ENCODE measurements around the gene GLI2. TPM values are rescaled to one million over a fixed set of nuclear protein-coding genes. Genes with fewer than 3 reads are reported as not detected.

Gene GLI2
- total and polyA plus RNA-seq, 7 donors: 0.20 to 2.4 (median 0.66) TPM

DNA sequence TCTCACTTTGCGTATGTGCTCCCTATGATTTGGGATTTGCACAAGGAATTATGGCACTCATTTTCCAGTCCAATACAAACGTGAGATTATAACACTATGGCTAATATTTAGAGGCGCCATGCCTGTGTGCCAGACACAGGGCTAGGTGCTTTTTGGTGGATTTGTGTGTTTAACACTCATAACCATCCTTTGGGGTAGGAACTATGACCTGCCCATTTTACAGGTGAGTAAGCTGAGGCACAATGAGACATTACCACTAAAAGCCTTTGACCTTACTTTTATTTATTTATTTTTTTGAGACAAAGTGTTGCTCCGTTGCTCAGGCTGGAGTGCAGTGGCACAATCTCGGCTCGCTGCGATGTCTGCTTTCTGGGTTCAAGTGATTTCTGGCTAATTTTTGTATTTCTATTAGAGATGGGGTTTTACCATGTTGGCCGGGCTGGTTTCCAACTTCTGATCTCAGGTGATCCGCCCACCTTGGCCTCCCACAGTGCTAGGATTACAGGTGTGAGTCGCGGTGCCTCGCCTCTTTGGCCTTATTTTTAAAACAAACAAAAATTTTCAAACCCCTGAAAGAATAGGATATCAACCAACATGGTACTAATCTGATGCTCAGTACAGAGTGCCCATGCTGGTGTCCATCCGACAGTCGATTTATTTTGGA lies 26.6 kb upstream of the GLI2 start:
- H3K27me3 ChIP-seq (ENCODE audit: insufficient read depth in 3 of 3, low read length in 2 of 3): no peaks in the 10 kb centered on the region
- no peaks in the 10 kb centered on the region for H3K4me1 ChIP-seq
- intact Hi-C loops (cut with DNase I): no loop called here
- no peaks in the 10 kb centered on the region for H3K36me3 ChIP-seq (ENCODE audit: insufficient read depth in 1 of 2, low read depth in 1 of 2)
- TF ChIP-seq, protein P1, sequence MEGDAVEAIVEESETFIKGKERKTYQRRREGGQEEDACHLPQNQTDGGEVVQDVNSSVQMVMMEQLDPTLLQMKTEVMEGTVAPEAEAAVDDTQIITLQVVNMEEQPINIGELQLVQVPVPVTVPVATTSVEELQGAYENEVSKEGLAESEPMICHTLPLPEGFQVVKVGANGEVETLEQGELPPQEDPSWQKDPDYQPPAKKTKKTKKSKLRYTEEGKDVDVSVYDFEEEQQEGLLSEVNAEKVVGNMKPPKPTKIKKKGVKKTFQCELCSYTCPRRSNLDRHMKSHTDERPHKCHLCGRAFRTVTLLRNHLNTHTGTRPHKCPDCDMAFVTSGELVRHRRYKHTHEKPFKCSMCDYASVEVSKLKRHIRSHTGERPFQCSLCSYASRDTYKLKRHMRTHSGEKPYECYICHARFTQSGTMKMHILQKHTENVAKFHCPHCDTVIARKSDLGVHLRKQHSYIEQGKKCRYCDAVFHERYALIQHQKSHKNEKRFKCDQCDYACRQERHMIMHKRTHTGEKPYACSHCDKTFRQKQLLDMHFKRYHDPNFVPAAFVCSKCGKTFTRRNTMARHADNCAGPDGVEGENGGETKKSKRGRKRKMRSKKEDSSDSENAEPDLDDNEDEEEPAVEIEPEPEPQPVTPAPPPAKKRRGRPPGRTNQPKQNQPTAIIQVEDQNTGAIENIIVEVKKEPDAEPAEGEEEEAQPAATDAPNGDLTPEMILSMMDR (IDR thresholded peaks at IDR 0.05): no peak
- no peak overlapping the region for H3K4me3 ChIP-seq
- DNase-seq (no peak), ATAC-seq (no peak)
- no peaks in the 10 kb centered on the region for H3K9me3 ChIP-seq
- no peak overlapping the region for H3K27ac ChIP-seq
- 72 to 87% (median 85%) methylated on average over 14 of the region's 14 CpGs for WGBS, 3 donors

DNA sequence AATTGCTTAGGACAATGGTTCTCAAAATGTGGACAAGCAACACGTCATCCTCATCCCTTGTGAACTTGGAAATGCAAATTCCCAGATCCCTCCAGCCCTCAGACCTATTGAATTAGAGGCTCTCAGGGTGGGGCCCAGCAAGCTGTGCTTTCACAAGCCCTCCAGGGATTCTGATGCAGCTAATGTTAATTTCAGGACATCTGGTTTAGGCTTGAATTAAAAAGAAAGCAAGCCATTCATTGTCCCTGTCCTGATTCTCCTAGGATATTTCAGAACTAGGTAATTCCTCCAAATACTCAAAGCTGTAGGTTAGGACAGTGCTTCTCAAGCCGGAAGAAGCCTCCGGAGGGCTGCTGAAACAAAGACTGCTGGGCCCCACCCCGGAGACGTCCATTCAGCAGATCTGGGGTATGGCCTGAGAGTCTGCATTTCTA lies 26.0 kb upstream of the GLI2 start:
- no peaks in the 10 kb centered on the region for H3K36me3 ChIP-seq (ENCODE audit: insufficient read depth in 1 of 2, low read depth in 1 of 2)
- intact Hi-C loops (cut with DNase I): no loop called here
- no peak overlapping the region for H3K4me3 ChIP-seq
- ATAC-seq (no peak), DNase-seq (no peak)
- H3K27ac ChIP-seq: no peak overlapping the region
- no peaks in the 10 kb centered on the region for H3K4me1 ChIP-seq
- TF ChIP-seq, protein P1 (IDR thresholded peaks at IDR 0.05): no peak
- no peaks in the 10 kb centered on the region for H3K9me3 ChIP-seq
- 52 to 62% (median 52%) methylated on average over 5 of the region's 5 CpGs for WGBS, 3 donors
- H3K27me3 ChIP-seq (ENCODE audit: insufficient read depth in 3 of 3, low read length in 2 of 3): no peaks in the 10 kb centered on the region

DNA sequence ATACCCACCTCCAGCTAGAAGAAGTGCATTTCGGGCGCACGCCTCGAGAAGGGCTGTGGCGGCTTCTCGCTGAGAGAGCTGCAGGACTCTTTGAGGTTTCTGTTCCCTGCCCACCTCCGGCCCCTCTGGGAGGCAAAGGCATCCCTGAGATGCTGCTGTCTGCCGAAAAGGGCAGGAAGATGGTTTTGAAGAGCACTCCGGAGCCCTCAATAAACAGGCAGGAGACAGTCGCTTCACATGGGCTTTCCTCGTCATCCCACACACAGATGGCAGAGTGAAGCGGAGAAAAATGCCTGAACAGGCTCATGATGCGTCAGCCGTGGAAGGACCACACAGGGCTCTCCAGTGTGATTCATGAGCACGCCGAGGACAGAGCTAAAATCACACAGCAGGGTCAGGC lies 25.4 kb upstream of the GLI2 start:
- intact Hi-C loops (cut with DNase I): no loop called here

DNA sequence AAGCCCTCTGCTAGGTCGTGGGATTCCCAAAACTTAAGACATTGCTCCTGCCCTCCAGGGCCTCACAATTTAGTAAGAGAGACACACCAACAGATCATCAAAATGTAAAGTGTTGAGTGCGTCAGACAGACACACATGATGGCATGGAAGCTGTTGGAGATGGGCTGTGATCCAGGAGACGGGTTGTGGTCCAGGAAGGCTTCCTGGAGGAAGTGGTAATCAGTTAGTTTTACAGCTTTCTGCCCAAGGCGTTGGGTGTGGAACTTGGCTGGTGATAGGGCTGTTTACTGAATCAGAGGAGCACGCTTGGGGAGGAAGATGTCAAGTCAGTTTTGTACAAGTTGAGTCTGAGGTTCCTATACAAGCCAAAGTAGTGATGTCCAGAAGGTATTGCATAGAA lies 24.0 kb upstream of the GLI2 start:
- Histone ChIP-seq H3K9me3 (no peaks in the 10 kb centered on the region), H3K4me1 (no peaks in the 10 kb centered on the region), H3K4me3 (no peak overlapping the region), H3K27me3 (ENCODE audit: insufficient read depth in 3 of 3, low read length in 2 of 3) (no peaks in the 10 kb centered on the region), H3K27ac (no peak overlapping the region), H3K36me3 (ENCODE audit: insufficient read depth in 1 of 2, low read depth in 1 of 2) (no peaks in the 10 kb centered on the region)
- TF ChIP-seq, protein P1 (IDR thresholded peaks at IDR 0.05): no peak
- no peak for DNase-seq
- intact Hi-C loops (cut with DNase I): no loop called here
- 88 to 93% (median 90%) methylated on average over 5 of the region's 5 CpGs for WGBS, 3 donors
- no peak for ATAC-seq

More for the DNA sequence above, 25.4 kb upstream of the GLI2 start:
- Histone ChIP-seq H3K4me1 (no peaks in the 10 kb centered on the region), H3K27me3 (ENCODE audit: insufficient read depth in 3 of 3, low read length in 2 of 3) (no peaks in the 10 kb centered on the region), H3K36me3 (ENCODE audit: insufficient read depth in 1 of 2, low read depth in 1 of 2) (no peaks in the 10 kb centered on the region), H3K27ac (no peak overlapping the region), H3K9me3 (no peaks in the 10 kb centered on the region), H3K4me3 (no peak overlapping the region)
- ATAC-seq: no peak
- TF ChIP-seq, protein P1 (IDR thresholded peaks at IDR 0.05): no peak
- no peak for DNase-seq
- WGBS, 3 donors: 81 to 85% (median 84%) methylated on average over 16 of the region's 16 CpGs

DNA sequence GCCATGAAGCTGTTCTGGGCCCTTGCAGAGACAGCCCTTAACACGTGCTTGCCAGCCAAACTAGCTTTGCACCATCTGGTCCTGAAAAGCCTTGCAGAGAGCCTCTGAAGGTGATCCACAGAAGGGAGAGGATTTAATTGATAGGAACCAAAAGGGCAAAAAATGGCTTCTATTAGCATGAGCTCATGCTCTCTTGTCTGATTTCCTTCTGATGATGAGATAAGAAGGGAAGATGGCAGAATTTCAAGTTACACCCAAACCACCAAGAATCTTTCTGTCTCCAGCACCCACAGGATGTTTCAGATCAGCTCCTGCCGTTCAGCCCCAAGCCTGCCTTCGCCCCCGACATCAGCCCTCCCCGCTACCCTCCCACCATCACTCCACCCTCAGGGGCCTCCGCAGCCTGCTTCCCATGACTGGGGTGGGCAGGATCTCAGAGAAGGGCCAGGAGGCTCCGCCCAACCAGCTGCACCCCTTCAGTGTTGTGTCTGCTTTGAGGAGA lies 23.4 kb upstream of the GLI2 start:
- no peaks in the 10 kb centered on the region for H3K9me3 ChIP-seq
- intact Hi-C loops (cut with DNase I): no loop called here
- TF ChIP-seq, protein P1 (IDR thresholded peaks at IDR 0.05): no peak
- no peaks in the 10 kb centered on the region for H3K27me3 ChIP-seq (ENCODE audit: insufficient read depth in 3 of 3, low read length in 2 of 3)
- ATAC-seq: no peak
- no peak overlapping the region for H3K4me3 ChIP-seq
- H3K27ac ChIP-seq: no peak overlapping the region
- no peaks in the 10 kb centered on the region for H3K36me3 ChIP-seq (ENCODE audit: insufficient read depth in 1 of 2, low read depth in 1 of 2)
- H3K4me1 ChIP-seq: no peaks in the 10 kb centered on the region
- DNase-seq: no peak
- WGBS, 3 donors: 64 to 68% (median 66%) methylated on average over 7 of the region's 7 CpGs
